ENCODE results near the gene CAMTA1. TPM values are rescaled to one million over a fixed set of nuclear protein-coding genes. Genes with fewer than 3 reads are reported as not detected.

Gene CAMTA1
- total RNA-seq, 1 donor from 2014 or later, result 268 TPM

DNA sequence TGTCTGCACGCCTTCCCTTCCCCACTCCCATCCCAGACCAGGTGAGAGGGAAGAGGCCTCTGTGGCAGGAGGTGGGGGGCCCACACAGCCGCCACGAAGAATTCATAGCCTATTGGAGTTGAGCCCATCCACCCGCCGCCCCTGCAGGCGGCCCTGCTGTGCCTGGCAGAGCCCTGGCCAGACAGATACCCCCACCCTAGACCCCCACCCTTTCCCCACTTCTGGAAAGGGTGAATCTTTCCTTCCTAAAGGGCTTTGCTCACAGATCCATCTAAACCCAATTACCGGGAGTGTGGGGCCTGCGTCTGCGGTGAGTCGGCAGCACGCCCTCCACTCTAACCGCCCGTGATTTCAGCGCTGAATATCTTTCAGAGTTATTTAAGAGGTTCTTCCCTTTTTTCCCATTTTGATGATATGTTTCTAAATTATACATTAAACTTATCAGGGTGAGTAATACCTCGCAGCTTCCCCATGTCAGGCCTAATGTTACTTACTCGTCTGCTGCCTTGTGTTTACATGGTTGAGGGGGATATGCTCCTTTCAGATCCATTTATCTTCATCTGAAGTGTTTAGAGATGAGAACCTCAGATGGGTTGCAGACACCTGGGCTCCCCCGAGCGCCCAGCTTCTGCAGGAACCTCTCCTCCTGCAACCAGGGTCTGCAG, 802.0 kb downstream of the CAMTA1 start:
- TF ChIP-seq EZH2 (IDR thresholded peaks at IDR 0.05), result no peak
- no peak for TF ChIP-seq EZH2phosphoT487 (IDR thresholded peaks at IDR 0.05)
- no peak for TF ChIP-seq CTCF (IDR thresholded peaks at IDR 0.05)
- Histone ChIP-seq H3K9me3 (ENCODE audit: low read depth) (no peaks in the 10 kb centered on the region), H3K27ac (no peak overlapping the region), H3K27me3 (no peaks in the 10 kb centered on the region), H3K79me2 (ENCODE audit: low read depth) (no peaks in the 10 kb centered on the region), H3K4me1 (no peaks in the 10 kb centered on the region), H3K36me3 (no peaks in the 10 kb centered on the region), H4K20me1 (ENCODE audit: low read depth) (no peaks in the 10 kb centered on the region), H3K4me3 (no peak overlapping the region), H3K4me2 (no peak overlapping the region), H3K9ac (no peak overlapping the region), H2AFZ (replicated peaks) (no peak overlapping the region), H3F3A (ENCODE audit: low read depth) (no peaks in the 10 kb centered on the region)
- Mint-ChIP-seq H3K36me3 (no peaks in the 10 kb centered on the region), H3K27ac (no peak overlapping the region), H3K9me3 (no peaks in the 10 kb centered on the region), H3K4me1 (no peaks in the 10 kb centered on the region), H3K4me3 (no peak overlapping the region), H3K27me3 (ENCODE audit: insufficient read depth, low read depth) (peaks cover 7% of the 10 kb centered on the region)
- DNase-seq (ENCODE audit: low spot score), result no peak

GRCh38 chr1:7587773-7588456, 802.7 kb downstream of the CAMTA1 start:
- Mint-ChIP-seq H3K27ac (no peak overlapping the region), H3K36me3 (no peaks in the 10 kb centered on the region), H3K27me3 (ENCODE audit: insufficient read depth, low read depth) (peaks cover 7% of the 10 kb centered on the region), H3K4me1 (no peaks in the 10 kb centered on the region), H3K9me3 (no peaks in the 10 kb centered on the region), H3K4me3 (no peak overlapping the region)
- Histone ChIP-seq H3K27me3 (no peaks in the 10 kb centered on the region), H3K9ac (no peak overlapping the region), H3K36me3 (no peaks in the 10 kb centered on the region), H3K9me3 (ENCODE audit: low read depth) (no peaks in the 10 kb centered on the region), H3K4me3 (no peak overlapping the region), H3K79me2 (ENCODE audit: low read depth) (no peaks in the 10 kb centered on the region), H3K4me1 (no peaks in the 10 kb centered on the region), H2AFZ (replicated peaks) (no peak overlapping the region), H3K4me2 (no peak overlapping the region), H3F3A (ENCODE audit: low read depth) (no peaks in the 10 kb centered on the region), H3K27ac (no peak overlapping the region), H4K20me1 (ENCODE audit: low read depth) (no peaks in the 10 kb centered on the region)
- no peak for DNase-seq (ENCODE audit: low spot score)
- TF ChIP-seq EZH2phosphoT487 (IDR thresholded peaks at IDR 0.05) (no peak), CTCF (IDR thresholded peaks at IDR 0.05) (no peak), EZH2 (IDR thresholded peaks at IDR 0.05) (no peak)

DNA sequence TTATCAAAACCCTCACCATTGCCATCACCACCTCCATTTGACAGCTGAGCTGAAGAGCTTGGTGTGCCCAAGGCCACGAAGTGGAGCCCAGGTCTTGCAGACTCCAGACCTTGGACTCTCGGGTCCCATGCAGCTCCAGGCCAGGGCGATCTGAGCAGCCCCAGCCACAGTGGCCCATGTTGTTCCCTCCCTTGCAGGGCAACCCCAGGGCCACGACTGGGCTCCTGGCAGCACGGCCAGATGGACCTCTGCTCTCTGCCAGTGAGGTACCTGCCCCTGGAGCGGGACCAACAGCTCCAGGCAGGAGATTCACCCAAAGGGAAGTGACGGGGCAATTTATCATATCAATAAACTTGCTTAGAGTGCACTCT, 803.2 kb downstream of the CAMTA1 start:
- Histone ChIP-seq H3K4me3 (no peak overlapping the region), H3K9ac (no peak overlapping the region), H3K4me2 (no peak overlapping the region), H4K20me1 (ENCODE audit: low read depth) (no peaks in the 10 kb centered on the region), H3K27ac (no peak overlapping the region), H3K36me3 (no peaks in the 10 kb centered on the region), H3F3A (ENCODE audit: low read depth) (no peaks in the 10 kb centered on the region), H3K79me2 (ENCODE audit: low read depth) (no peaks in the 10 kb centered on the region), H3K27me3 (no peaks in the 10 kb centered on the region), H3K4me1 (no peaks in the 10 kb centered on the region), H3K9me3 (ENCODE audit: low read depth) (no peaks in the 10 kb centered on the region), H2AFZ (replicated peaks) (no peak overlapping the region)
- TF ChIP-seq CTCF (IDR thresholded peaks at IDR 0.05) (no peak), EZH2phosphoT487 (IDR thresholded peaks at IDR 0.05) (no peak), EZH2 (IDR thresholded peaks at IDR 0.05) (no peak)
- Mint-ChIP-seq H3K9me3 (no peaks in the 10 kb centered on the region), H3K4me3 (no peak overlapping the region), H3K36me3 (no peaks in the 10 kb centered on the region), H3K27ac (no peak overlapping the region), H3K4me1 (no peaks in the 10 kb centered on the region), H3K27me3 (ENCODE audit: insufficient read depth, low read depth) (peaks cover 7% of the 10 kb centered on the region)
- no peak for DNase-seq (ENCODE audit: low spot score)

Measured in neural progenitor cell (in vitro differentiated cells).